NOMO-1 treated with DMSO at 0.1 percent for 48 hours (cell line): Measurements from ENCODE around the gene SPATA2L.

Experiments
- DNase-seq: peaks from one replicate; lab custom pipeline; 2025; ENCODE audit not compliant: unreplicated experiment; lab: John Stamatoyannopoulos, UW

The SPATA2L gene

GRCh38 chr16:89660146-89660545, 41.4 kb downstream of the SPATA2L start:
- DNase-seq, result no peak

GRCh38 chr16:89658221-89658879, 43.2 kb downstream of the SPATA2L start:
- peak; percentile 8 for DNase-seq

- DNase-seq, result peak; percentile 68
Measured at GRCh38 chr16:89657442-89658220, 43.9 kb downstream of the SPATA2L start, which contains the start of the genes CHMP1A and SPATA33. TSS of gene CHMP1A (minus strand) at chr16:89657708. CDS start at chr16:89657588, 120 bp downstream. TSS of gene SPATA33 (plus strand) at chr16:89657836. CDS start at chr16:89657912, 76 bp downstream.

GRCh38 chr16:89656435-89657121, 44.9 kb downstream of the SPATA2L start:
- no peak for DNase-seq

- no peak for DNase-seq
Measured at GRCh38 chr16:89655062-89655643, 46.4 kb downstream of the SPATA2L start.

- no peak for DNase-seq
Measured at GRCh38 chr16:89653656-89654295, 47.7 kb downstream of the SPATA2L start.

GRCh38 chr16:89651584-89651983, 49.9 kb downstream of the SPATA2L start:
- DNase-seq, result no peak

GRCh38 chr16:89646906-89647305, 54.6 kb downstream of the SPATA2L start:
- DNase-seq, result no peak
